Medulla oblongata (tissue), 1 donor: ENCODE data around the gene PLA2G3.
"Not testable (repeated sequence)": the region's sequence is repeated elsewhere in the genome, so short reads cannot be mapped to it uniquely, and the experiment has no call there.

Source experiments
- DNase-seq: peaks from one replicate; pipeline ENCODE4 v3.0.0-alpha.2; 2015; ENCODE audit errors: extremely low spot score

The PLA2G3 gene

GRCh38 chr22:31139866-31140716 is at the start of gene PLA2G3:
Gene PLA2G3, minus strand, starts transcription at chr22:31140508. Its CDS starts 154 bp downstream, at chr22:31140354.
- DNase-seq: no peak

GRCh38 chr22:31187627-31188026 is 47.3 kb upstream of the PLA2G3 start:
- no peak for DNase-seq

- no peak for DNase-seq
Observed at GRCh38 chr22:31185056-31185455, 44.7 kb upstream of the PLA2G3 start.

- no peak for DNase-seq
Observed at GRCh38 chr22:31184015-31184414, 43.7 kb upstream of the PLA2G3 start.

- no peak for DNase-seq
Observed at GRCh38 chr22:31179345-31179744, 39.0 kb upstream of the PLA2G3 start.

- DNase-seq: no peak
Observed at GRCh38 chr22:31178859-31179258, 38.6 kb upstream of the PLA2G3 start.

GRCh38 chr22:31177420-31178162 is 37.3 kb upstream of the PLA2G3 start:
- DNase-seq: no peak

GRCh38 chr22:31176923-31177322 is 36.6 kb upstream of the PLA2G3 start:
- no peak for DNase-seq

GRCh38 chr22:31173386-31174145 is 33.3 kb upstream of the PLA2G3 start:
- no peak for DNase-seq

GRCh38 chr22:31171734-31172133 is 31.4 kb upstream of the PLA2G3 start:
- not testable (repeated sequence) for DNase-seq

- DNase-seq: no peak
Observed at GRCh38 chr22:31170971-31171370, 30.7 kb upstream of the PLA2G3 start.

- DNase-seq: no peak
Observed at GRCh38 chr22:31162015-31162765, 21.9 kb upstream of the PLA2G3 start.

- no peak for DNase-seq
Observed at GRCh38 chr22:31161386-31161785, 21.1 kb upstream of the PLA2G3 start.

- DNase-seq: no peak
Observed at GRCh38 chr22:31160328-31160978, 20.1 kb upstream of the PLA2G3 start.

- no peak for DNase-seq
Observed at GRCh38 chr22:31155422-31155821, 15.1 kb upstream of the PLA2G3 start.

GRCh38 chr22:31154975-31155374 is 14.7 kb upstream of the PLA2G3 start:
- DNase-seq: no peak

GRCh38 chr22:31153357-31153756 is 13.0 kb upstream of the PLA2G3 start:
- DNase-seq: no peak

GRCh38 chr22:31151872-31152271 is 11.6 kb upstream of the PLA2G3 start:
- DNase-seq: no peak

GRCh38 chr22:31150615-31151014 is 10.3 kb upstream of the PLA2G3 start:
- no peak for DNase-seq

GRCh38 chr22:31148953-31149627 is 8.8 kb upstream of the PLA2G3 start:
- peak; percentile 81 for DNase-seq
